ENCODE results near the gene ZFAND6.
"Not testable (repeated sequence)": the region's sequence is repeated elsewhere in the genome, so short reads cannot be mapped to it uniquely, and the experiment has no call there.

The ZFAND6 gene

GRCh38 chr15:80058851-80059785, at the start of gene ZFAND6:
ZFAND6 (plus strand) TSS chr15:80059676; CDS start chr15:80120345, 60,669 bp downstream.
- DNase-seq: peak; percentile 94

DNA sequence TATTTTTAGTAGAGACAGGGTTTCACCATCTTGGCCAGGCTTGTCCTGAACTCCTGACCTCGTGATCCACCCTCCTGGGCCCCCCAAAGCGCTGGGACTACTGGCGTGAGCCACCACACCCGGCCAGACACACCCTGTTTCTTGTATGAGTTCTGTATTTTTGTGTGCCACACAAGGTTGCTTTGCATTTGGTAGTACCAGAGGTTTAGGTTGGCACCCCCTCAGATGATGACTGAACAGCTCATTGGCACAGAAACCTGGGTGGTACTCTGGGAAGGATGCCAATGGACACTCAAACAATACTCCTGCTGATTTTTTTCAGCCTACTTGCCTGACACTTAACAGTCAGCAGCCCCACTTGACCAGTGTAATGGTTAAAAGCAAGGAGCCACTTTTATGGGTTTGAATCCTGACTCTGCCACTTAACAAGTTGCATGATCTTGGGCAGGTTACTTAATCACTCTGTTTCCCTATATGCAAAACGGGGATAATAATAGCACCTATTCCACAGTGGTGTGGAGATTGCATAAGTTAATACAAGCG, 49.3 kb upstream of the ZFAND6 start:
- no peak for DNase-seq

GRCh38 chr15:80011041-80011523, 48.4 kb upstream of the ZFAND6 start:
- not testable (repeated sequence) for DNase-seq

- DNase-seq: no peak
Observed at GRCh38 chr15:80011596-80011995, 47.9 kb upstream of the ZFAND6 start.

DNA sequence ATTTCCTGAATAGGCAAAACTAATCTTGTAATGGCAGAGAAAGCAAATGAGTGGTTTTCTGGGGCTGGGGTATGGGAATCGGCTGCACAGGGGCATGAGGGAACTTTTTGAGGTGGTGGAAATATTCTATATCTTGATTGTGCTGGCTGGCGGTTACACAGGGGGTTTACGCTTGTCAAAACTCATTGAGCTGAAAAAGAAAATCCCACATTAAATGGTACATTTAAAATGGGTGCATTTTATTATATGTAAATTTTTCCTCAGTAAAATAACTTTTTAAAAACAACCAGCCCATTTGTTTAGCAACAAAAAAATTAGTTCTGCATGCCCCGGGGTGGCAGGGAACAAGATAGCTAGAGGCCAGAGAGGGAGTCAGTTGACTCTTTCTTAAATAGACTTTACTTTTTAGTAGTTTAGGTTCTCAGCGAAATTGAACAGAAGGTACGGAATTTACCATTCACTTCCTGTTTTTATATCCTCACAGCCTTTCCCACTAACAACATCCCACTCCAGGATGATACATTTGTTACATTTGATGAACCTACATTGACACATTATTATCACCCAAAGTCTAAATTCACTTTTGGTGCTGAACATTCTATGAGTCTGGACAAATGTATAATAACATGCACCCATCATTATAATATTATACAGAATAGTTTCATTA, 47.3 kb upstream of the ZFAND6 start:
- DNase-seq: no peak

GRCh38 chr15:80014186-80014585, 45.3 kb upstream of the ZFAND6 start:
- not testable (repeated sequence) for DNase-seq

- no peak for DNase-seq
Observed at GRCh38 chr15:80015156-80015555, 44.3 kb upstream of the ZFAND6 start.

DNA sequence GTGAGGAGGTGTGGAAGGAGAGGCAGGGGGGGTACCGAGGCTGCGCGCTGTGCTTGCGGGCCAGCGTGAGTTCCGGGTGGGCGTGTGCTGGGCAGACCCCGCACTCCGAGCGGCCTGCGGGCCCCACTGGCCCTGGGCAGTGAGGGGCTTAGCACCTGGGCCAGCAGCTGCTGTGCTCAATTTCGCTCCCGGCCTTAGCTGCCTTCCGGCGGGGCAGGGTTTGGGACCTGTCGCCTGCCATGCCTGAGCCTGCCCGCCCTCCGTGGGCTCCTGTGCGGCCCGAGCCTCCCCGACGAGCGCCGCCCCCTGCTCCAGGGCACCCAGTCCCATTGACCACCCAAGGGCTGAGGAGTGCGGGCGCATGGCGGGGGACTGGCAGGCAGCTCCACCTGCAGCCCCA, 43.0 kb upstream of the ZFAND6 start:
- DNase-seq: not testable (repeated sequence)

DNA sequence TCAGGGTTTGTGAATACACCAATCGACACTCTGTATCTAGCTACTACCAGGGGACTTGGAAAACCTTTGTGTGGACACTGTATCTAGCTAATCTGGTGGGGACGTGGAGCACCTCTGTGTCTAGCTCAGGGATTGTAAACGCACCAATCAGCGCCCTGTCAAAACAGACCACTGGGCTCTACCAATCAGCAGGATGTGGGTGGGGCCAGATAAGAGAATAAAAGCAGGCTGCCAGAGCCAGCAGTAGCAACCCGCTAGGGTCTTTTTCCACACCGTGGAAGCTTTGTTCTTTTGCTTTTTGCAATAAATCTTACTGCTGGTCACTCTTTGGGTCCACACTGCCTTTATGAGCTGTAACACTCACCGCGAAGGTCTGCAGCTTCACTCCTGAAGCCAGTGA, 42.3 kb upstream of the ZFAND6 start:
- DNase-seq: not testable (repeated sequence)

- DNase-seq: no peak
Observed at GRCh38 chr15:80019168-80019745, 40.2 kb upstream of the ZFAND6 start.

- DNase-seq: not testable (repeated sequence)
Observed at GRCh38 chr15:80020149-80020548, 39.3 kb upstream of the ZFAND6 start.

DNA sequence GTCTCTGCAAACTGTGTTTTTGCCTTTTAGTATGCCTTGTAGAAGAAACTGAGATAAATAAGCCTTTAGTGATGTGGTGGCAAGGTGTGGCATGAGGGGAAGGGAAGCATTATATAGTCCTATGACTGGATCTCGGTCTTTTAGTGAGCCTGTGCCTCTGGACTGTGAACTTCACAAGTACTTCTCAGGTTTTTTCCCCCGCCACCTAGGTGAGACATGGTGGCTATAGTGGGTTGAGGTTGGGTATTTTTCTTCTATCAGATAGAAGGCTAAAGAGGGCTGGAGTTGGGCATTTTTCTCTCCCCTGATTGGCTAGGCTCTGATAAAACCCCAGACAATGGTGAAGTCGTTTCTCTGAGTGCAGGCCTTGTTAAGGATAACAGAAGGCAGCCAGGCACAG, 38.7 kb upstream of the ZFAND6 start:
- DNase-seq: no peak

- no peak for DNase-seq
Observed at GRCh38 chr15:80026310-80026709, 33.2 kb upstream of the ZFAND6 start.

- no peak for DNase-seq
Observed at GRCh38 chr15:80026754-80027153, 32.7 kb upstream of the ZFAND6 start.

- DNase-seq: no peak
Observed at GRCh38 chr15:80028937-80029336, 30.5 kb upstream of the ZFAND6 start.

GRCh38 chr15:80031841-80032240, 27.6 kb upstream of the ZFAND6 start:
- peak; percentile 26 for DNase-seq

GRCh38 chr15:80034629-80035028, 24.8 kb upstream of the ZFAND6 start:
- DNase-seq: no peak

DNA sequence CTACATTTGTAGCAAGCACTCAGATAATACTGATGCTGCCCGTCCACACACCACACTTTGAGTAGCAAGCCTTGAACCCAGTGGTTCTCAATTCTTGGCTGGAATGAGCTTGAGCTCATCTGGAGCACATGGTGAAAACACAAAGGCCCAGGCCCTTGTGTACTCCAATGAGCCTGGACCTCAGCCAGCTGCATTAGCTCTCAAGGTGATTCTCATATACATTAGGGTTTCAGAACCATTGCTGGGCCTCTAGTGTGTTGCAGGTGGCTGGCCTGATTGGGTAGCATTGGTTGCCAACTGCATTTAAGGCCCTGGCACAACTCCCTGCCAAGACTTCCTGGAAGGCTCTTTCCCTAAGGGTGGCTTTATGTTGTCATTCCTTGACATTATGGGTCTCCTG, 23.4 kb upstream of the ZFAND6 start:
- DNase-seq: peak; percentile 11

- no peak for DNase-seq
Observed at GRCh38 chr15:80041494-80042253, 17.8 kb upstream of the ZFAND6 start.

DNA sequence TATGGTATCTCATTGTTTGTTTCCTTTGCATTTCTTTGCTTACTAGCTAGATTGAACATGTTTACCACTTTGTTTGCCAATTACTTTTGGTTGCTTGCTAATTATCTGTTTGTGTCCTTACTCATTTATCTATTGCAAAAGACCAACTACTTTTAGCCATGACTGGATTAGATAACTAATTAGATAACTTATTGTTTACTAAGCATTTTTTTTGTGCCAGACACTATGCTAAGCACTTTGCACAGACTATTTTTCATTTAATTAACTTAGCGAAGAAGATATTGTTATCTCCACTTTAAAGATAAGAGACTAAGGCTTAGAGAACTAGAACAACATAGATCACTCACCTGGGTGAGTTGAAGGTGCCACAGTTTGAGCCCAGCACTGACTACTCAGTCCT, 16.9 kb upstream of the ZFAND6 start:
- DNase-seq: no peak

- DNase-seq: not testable (repeated sequence)
Observed at GRCh38 chr15:80045219-80045618, 14.3 kb upstream of the ZFAND6 start.

DNA sequence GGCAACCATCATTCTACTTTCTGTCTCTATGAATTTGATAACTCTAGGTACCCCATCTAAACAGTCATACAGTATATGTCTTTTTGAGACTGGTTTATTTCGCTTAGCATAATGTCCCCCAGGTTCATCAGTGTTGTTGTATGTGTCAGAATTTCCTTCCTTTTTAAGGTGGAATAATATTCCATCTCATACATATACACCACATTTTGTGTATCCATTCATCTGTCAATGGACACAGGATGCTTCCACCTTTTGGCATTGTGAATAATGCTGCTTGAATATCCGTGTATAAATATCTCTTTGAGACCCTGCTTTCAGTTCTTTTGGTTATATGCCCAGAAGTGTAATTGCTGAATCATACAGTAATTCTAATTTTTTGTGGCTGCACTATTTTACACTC, 10.4 kb upstream of the ZFAND6 start:
- no peak for DNase-seq

All from NCI-H774 (cell line).